T-helper 1 cell (primary cell): Measurements from ENCODE around the gene DCLK3.

ENCODE experiments used
- DNase-seq, 5 donors: peaks; one replicate each; pipeline ENCODE4 v3.0.0-alpha.2; 2012 to 2020

The DCLK3 gene

DNA sequence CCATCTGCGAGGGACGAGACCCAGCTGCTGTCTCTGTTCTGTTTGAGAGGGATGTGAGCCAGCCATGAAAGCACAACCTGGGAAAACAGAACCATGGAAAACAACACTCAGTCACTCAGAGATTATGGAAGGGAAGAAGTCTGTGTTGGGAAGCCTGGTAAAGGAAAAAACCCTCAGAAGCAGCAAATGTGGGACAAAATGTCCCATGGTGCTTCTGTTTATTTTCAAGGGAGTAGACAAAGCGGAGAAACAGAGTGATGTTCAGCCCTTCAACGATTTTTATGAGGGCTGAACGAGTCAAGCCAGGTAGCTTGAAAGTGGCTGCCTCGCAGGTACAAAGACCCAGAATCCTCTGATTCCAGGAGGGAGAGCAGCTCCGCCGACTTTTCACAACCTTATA is 59.3 kb downstream of the DCLK3 start:
- DNase-seq = no peak

DNA sequence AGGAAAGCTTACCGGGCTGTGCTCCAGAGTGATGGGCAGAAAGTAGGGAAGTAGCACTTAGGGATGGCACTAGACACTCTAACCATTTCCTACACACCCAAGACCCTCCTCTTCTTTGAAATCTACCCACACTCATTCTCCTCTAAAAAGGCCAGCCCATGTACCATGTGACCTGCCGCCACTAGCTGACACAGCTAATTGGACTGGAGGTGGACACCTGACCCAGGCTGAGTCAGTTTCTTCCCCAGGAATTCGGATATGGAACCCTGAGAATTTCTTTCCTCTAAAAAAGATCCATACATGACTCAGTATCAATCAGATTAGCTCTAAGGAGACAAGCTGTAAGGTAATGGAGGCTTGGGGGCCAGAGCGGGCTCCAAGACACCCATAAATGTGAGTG is 60.1 kb downstream of the DCLK3 start:
- DNase-seq = no peak

DNA sequence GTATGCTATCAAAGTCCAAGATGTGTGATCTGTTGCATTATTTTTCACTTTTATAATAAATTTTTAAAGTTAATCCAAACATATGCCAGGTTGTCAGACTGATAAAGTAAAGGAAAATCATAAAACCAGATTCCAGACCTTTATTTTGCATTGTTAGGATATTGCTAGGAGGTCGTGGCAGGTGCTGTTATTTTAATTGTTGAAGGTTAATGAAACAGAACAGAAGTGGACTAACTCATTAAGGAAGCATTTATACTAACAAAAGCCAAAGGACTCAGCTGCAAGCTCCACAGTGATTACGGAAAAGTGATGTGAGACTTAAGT is 63.1 kb downstream of the DCLK3 start:
- DNase-seq = no peak

DNA sequence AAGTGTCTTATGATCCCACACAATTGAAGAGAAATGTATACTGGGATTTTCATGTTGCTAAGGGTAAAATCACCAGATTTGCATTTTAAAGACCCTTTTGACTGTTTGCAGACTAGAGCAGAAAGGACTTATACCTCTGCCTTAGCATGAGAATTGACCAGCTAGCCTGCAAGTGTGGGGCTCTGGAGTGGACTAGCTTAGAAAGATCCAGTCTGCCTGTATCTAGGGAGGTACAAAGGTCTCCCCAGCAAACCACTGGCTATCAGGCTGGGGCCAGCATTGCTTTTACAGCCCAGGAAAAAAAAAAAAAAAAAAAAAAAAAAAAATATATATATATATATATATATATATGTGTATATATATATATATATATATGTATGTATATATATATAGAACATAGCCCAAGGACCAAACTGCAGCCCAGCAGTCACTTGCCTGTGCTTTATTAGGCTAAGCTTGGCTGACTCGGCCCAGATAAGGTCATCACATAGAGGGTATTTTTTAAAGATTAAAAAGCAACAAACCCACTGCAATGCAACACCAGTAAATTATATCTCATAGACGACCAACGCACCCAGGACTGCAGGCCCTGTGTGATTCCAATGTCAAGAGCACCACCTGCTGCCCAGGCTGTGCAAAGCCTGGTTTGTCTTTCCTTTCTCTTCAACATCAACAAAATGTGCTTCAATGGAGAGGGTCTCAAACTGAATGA is 63.7 kb downstream of the DCLK3 start:
- peak in 3 of 5 donors; percentile 3 to 36 (median 11) for DNase-seq

DNA sequence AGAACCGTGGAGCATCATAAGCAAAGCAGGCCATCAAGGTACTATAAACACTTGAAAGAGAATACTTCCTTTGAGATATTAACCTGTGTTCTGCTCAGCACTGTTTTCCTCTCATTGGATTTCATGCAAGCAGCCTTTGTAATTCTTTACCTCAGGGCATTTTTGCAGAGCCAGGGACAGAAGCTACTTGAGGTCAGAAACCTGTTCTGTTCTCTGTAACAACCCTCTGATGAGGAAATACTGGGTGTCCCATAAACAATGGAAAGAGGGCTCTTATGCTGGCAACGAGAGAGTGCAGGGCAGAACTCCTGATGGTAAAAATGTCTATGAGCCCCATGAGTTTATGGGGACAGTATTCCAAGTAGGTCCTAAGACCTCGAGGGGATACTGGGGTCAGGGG is 66.0 kb downstream of the DCLK3 start:
- DNase-seq = no peak

DNA sequence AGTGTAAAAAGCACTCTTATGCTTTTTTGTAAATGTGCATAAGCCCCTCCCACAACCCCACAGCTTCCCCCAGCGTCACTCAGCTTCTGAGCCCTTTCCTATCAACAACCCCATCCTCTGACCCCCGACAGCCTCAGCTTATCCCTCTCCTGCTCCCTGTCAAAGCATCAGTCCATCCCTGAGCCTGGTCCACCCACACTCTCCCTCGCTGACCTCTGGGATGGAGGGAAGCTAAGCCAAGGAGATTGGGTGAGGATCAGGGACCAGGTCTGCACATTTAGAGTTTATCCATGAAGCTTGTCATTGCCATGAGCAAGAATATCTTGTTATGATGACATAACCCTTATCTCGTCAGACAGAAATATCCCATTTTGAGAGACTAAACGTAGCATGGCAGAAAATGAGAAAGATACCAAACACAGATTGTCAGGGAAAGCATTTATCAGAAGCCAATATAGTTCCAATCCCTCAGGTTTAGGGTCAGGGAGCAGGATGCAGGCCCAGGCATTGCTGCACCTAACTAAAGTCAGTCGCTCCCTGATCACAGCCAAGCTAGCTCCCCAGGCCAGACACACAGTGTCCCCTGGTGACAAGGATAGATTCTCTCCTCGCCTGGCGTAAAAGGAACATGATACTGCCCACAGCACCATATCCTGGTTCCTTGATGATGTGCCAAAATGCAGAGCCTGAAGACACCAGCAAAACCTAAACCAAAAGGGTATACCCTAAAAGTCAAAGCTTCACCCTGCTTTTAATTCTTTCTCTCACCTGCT is 66.9 kb downstream of the DCLK3 start:
- DNase-seq = no peak

DNA sequence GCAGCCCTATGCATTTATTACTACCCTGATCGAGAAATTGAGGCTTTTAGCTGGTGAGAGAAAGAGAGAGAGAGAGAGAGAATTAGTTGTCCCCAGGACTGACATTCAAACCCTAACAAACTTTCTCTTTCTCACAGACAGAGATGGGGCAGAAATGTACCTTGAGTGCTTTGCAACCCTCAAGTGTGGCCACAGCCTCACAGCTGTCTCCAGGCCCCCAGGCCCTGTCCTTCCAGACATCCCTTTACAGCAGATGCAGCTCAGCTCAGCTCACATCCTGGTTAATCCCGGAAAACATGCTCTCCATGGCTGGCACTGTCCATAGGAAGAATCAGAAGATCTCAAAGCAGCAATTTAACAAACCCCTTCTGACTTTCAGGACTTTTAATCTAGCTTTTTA is 67.6 kb downstream of the DCLK3 start:
- DNase-seq = no peak

DNA sequence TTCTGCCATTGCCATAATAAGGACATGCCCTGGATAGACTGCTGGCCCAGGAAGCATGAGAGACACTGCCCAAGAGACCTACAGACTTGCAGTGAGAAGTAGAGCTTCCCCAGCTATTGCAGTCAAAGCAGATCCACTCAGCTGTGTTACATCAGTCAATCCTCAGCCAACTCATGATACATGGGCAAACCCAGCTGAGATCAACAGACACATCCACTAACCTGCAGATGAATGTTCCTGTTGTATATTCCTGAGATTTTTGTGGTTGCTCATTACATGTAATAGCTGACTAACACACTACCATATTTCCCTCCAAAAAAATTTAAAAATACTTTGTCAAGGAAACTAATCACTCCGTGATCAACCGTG is 68.6 kb downstream of the DCLK3 start:
- no peak for DNase-seq

DNA sequence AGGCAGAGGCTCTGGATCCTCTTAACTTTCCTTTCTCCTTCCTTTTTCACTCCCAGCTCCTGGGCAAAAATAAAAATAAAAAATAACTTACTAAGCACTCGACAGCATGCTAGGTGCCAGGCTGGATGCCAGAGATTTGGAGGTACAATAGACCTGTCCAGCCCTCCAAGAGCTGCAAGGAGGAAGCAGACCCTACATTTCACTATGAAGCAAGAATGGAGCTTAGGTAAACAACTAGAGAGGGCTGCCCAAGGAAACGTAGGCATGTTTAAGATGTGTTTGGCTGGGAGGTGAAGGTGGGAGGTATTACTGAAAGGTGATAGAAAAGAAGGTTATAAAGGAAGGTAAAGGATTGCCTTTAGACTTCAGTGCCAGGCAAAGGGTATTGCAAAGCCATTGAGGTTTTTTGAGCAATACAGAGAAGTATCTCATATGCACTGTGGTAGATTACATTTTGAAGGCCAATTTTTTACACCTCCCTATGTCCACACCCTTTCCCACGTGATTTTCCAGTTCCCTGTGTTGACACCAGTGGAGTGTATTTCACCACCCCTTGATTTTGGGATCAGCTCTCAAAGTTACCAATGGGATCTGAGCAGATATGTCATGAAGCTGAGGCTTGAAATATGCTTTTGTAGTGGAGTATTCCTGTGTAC is 69.1 kb downstream of the DCLK3 start:
- no peak for DNase-seq

DNA sequence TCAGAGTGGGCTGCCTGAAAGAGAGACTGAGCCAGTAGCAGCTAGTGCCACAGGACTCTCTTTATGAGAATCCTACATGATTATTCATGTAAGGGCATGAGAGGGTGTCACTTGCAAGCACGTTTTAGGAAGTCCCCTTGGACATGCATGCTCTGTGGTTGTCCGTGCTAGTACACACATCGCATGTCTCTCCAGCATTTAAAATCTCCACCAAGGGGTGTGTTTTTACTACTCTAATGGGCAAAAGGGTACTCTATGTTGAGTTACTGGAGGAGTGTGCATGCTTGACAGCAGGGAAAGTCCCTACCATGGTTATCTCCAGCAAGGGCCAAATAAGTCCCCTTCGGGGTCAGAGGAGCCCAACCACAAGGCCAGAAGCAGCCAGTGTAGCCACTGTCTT is 70.7 kb downstream of the DCLK3 start:
- no peak for DNase-seq

DNA sequence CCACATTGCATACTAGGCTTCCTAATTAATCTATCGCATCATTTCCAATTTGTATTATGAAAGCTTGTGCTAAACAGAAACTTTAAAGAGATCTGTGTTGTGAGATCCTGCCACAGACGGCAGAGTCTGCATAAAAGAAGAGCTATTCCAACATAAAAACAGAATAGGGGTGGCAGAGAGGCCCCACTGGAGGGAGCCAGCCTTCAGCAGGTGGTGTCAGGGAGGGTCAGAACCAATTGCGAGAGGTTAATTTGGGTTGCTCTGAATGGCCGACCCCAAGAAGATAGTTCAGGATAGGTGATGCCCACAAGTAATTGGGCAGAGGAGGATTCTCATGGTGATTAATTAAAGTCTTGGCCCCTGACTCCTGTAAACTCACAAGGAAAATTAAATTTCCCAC is 74.8 kb downstream of the DCLK3 start:
- DNase-seq = no peak

DNA sequence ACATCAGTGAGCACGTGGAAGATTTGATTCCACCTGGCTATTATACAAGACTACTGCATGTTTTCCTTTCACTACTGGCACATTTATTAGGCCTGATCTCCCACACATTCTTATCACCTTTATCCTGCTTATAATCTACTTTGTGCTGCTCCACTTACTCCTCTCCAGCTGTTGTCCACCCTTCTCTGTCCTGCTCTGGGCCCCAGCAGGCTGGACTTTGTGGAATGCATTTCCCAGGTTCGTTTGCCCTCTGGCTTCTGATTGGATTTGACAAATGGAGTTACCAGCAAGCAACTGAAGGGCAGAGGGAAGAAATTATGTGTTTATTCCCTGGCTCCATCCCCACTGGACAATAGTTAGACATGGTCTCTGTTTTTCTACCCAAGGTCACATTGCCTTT is 75.5 kb downstream of the DCLK3 start:
- DNase-seq = no peak

DNA sequence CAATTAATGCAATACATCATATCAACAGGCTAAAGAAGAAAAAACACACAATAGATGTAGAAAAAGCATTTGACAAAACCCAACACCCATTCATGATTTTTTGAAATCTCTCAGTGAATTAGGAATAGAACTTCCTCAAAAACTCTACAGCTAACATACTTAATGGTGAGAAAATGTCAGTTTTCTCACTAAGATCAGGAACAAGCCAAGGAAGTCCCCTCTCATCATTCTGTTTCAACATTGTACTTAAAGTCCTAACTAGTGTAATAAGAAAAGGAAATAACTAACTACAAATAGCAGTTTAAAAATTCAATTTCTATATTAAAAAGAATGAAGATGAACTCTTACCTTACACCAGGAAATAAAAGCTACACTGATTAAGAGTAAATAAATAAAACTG is 77.8 kb downstream of the DCLK3 start:
- DNase-seq = no peak

DNA sequence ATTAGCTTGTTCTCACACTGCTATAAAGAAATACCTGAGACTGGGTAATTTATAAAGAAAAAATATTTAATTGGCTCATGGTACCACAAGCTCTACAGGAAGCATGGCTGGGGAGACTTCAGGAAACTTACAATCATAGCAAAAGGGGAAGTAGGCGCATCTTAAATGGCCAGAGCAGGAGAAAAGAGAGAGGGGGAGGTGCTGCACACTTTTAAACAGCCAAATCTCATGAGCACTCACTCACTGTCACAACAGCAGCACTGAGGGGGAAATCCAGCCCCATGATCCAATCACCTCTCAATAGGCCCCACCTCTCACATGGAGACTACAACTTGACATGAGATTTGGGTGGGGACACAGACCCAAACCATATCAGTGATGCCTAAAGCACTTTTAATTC is 82.5 kb downstream of the DCLK3 start:
- DNase-seq = no peak

DNA sequence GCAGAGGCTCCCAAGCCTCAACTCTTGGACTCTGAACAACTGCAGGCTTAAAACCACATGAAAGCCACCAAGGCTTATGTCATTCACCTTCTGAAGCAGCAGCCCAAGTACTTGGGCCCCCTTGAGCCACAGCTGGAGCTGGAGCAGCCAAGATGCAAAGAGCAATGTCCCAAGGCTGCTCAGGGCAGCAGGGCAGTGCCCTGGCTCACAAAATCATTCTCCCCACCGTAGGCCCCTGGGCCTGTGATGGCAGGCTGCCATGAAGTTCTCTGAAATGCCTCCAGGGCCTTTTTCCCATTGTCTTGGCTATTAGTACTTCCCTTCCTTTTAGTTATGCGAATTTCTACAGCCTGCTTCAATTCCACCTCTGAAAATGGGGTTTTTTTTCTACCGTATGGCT is 83.4 kb downstream of the DCLK3 start:
- no peak for DNase-seq

DNA sequence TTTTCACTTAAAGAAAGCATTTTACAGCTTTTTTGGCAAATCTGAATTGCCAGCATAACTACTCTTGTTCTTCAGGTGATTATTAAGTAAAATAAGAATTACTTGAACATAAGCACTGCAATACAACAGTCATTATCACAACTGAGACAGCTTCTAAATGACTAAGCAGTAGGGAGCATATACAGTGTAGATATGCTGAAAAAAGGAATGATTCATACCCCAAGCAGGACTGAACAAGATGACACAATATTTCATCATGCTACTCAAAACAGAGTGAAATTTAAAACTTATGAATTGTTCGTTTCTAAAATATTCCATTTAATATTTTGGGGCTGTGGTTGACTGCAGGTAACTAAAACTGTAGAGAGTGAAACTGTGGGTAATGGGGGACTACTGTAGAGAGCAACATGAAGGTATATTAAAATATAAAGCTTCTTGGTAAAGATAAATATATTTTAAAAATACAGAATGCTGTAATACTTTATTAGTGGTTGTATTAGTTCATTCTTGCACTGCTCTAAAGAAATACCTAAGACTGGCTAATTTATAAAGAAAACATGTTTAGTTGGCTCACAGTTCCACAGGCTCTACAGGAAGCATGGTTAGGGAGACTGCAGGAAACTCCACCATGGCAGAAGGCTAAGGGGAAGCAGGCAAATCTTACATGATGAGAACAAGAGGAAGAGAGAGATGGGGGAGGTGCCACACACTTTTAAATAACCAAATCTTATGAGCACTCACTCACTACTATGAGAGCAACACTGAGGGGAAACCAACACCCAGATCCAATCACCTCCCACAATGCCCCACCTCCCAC is 84.8 kb downstream of the DCLK3 start:
- peak in 1 of 5 donors; percentile 55 for DNase-seq

DNA sequence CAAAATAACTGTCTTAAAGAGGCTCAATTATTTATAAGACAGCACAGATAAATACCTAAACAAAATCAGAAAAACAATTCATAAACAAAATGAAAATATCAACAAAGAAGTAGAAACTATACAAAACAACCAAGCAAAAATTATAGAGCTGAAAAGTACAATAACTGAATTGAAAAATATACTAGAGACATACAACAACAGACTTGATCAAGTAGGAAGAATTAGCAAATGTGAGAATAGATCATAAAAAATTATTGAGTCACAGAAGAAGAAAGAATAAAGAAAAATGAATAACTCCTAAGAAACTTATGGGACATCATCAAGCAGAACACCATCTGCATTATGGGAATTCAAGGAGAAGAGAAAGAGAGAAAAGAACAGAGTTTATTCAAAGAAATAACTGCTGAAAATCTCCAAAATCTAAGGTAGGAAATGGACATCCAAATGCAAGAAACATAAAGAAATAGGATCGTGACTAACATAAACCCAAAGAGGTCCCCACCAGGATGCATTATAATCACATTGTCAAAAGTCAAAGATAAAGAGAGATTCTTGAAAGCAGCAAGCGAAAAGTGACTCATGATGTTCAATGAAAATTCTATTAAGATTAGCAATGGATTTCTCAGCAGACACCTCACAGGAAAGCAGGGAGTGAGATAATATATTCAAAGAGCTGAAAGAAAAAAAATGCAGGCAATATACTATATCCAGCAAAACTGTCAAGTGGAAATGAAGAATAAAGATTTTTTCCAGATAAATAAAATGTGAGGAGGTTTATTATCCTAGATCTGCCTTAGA is 85.9 kb downstream of the DCLK3 start:
- DNase-seq = no peak

DNA sequence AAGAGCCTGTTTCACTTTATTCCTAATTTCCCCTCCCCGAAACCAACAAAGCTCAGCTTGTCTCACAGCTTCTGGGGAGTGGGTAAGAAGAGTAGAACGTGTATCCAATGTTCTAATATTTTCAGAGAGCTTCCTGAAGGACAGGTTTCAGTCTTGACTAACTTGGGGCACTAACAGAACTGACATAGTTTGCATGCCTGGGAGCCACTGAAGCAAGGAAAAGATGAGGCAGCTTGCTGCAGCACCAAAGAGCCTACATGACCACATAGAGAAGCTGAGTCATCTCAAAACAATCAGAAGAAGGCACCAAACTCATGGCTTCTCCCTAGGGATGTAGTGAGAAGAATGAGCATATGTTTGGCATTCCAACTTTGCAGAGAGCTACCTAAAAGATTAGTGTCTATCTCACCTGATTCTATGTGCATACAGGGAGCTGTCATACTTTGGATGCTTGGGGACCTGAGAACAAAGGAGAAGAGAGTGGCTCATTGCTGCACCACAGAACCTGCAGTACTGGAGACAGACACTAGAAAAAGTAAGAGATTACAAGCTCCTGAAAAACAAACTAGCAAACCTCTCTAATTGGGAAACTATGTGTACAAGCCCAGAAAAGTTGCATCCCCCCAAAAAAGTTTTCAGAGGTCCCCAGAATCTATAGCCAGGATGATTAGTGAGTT is 86.9 kb downstream of the DCLK3 start:
- peak in 1 of 5 donors; percentile 11 for DNase-seq

DNA sequence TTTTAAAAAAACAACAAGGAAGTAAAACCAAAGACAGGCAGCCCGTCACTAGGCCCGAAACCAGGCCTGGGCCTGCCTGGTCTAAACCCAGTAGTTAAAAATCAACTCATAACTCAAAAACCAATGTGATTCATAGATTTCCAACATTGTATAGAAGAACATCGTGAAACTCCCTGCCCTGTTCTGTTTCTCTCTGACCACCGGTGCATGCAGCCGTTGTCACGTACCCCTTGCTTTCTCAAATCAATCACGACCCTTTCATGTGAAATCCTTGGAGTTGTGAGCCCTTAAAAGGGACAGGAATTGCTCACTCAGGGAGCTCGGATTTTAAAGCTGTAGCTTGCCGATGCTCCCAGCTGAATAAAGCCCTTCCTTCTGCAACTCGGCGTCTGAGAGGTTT is 89.5 kb downstream of the DCLK3 start:
- no peak for DNase-seq

DNA sequence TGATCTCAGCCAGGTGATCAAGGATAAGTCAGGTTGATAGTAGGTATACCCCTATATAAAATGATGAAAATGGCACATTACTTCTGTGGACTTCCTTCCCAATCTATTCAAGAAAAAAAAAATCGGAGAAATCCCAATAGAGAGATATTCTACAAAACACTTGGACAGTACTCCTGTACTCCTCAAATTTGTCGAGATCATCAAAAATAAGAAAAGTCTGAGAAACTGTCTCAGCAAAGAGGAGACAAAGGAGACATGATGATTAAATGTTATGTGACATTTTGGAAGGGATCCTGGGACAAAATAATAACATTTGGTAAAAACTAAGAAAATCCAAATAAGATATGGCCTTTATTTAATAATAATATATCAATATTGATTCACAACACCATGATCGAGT is 94.6 kb downstream of the DCLK3 start:
- no peak for DNase-seq

DNA sequence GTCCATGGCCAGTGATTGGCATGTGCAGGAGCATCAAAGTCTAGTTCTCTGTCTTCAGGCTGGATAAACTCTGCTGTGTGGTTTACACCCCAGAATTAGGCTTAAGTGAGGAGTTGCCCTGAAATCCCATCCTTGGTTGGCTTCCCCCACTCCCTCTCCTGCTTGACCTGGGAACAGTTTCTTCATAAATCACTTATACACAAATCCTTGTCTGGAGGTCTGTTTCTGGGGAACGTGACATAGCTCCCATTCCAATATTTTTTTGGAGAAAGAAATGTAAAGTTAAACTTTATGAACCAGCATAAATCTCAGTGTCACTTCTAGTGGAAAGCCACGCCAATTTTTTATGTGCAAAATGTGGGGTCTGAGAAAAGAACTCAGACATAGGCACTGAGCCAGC is 98.2 kb downstream of the DCLK3 start:
- no peak for DNase-seq
